Stimulated activated CD4-positive, alpha-beta T cell treated with anti-CD3 and anti-CD28 coated beads, Interleukin-1b, Interleukin-23, amount 100 ng/mL, for 48 hours (primary cell): ENCODE data around the gene ABCG1.
A peak's percentile ranks its signal among the peaks of the same experiment; 100 is the strongest.

Experiments
- DNase-seq: peaks from one replicate; pipeline ENCODE4 v3.0.0-alpha.2; 2020

The ABCG1 gene

DNA sequence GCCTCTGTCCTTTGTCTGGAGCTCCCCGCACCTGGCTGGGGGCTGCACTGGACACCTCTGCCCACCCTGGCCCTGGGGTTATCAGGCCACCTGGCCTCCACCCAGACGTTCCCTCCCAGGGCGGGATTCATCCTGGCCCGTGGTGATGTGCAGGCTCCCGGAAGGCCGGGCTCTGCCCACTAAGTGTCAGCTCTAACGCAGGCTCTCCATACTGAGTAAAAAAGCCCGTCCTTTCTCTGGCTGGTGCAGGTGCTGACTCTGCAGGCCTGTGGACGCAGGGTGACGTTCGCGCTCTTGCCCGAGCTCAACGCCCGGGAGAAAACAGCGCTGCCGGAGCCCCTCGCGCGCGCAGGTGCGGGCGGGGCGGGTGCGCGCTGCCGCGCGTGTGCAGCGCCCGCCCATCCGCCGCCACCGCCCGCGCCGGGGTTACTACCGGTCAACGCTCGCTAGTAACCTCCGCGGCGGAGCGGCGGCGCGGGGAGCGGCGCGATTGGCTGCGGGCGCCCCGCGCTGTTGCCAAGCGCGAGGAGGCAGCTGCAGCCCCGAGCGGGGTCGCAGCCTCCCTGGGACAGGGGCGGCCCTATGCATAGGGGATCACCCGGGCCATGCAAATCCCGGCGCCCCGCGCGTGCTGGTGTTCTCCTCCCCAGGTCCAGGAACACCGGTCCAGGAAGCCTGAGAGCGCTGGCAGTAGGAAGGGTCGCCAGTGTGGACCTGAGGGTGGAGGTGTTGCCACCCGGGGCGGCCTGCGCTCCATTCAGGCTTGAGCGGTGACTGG lies 15.7 kb downstream of the ABCG1 start:
- peak; percentile 84 for DNase-seq

GRCh38 chr21:42235593-42235992 lies 16.7 kb downstream of the ABCG1 start:
- DNase-seq = no peak

DNA sequence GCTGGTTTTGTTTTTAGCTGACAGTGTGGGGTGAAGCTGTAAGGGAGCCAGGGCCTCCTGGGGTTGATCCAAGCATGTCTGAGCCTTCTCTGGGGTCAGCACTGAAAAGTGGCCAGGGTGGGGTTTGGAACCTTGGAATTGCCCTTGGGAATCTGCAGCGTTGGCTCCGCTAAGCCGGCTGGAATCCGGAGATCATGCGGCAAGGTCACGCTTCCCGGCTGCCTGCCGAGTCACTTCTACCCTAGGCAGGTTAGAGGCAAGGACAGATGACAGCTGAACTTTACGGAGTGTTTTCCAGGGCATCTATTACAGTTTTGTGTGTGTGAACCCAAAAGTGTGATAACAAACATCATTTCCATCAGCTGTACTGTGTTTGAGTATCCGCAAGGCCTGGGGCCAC lies 17.1 kb downstream of the ABCG1 start:
- DNase-seq = no peak

- DNase-seq = no peak
Measured at GRCh38 chr21:42236693-42237092, 17.8 kb downstream of the ABCG1 start.

- DNase-seq = no peak
Measured at GRCh38 chr21:42237161-42237560, 18.2 kb downstream of the ABCG1 start.

DNA sequence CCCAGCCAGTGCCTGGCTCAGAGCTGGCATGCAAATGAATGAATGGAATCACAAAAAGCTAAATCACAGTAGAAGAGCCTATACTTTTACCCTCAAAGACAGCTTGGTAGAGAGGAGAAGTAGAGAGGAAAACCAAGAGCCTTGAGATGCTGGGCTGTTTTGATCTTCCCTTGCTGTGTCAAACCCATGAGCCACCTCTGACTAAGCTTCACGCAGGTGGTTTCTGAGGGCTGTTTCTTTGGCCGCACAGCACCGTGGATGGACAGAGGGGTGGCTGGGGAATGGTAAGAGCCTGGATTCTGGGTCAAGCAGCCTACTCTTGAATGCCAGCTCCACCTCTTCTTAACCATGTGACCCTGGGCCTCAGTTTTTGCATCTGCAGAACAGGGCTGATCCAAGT lies 18.6 kb downstream of the ABCG1 start:
- DNase-seq = peak; percentile 50

DNA sequence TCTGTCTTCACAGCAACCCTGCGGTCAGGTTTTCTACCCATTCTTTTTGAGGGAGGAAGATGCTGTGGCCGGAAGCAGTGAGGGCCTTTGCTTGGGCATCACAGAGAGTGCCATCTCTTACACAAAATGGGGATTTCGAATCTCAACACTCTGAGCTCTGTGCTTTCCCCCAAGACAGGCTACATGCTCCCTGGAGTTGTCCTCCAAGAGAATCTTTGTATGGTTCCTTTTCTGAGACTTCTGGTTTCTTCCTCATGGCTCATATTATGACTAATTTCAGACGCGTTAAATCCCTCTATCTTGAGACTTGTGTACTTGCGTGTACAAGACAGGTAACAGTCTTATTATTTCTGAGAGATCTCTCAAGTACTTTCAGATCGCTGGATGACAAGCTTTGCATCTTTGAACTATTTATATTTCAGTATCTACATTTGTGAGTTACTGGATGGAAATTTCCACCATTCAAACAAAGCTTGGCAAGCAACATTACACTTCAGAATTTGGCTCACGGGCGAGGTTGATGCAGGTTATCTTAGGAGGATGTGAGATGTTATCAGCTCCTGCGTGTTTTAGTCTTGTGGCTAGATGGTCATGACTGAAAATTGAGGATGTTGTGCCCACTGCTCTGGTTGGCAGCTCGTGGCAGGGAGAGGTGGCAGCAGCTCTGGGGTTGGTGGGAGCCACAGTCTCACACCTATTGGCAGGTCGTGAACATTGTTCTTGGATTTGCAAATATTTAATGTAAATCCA lies 19.4 kb downstream of the ABCG1 start:
- peak; percentile 51 for DNase-seq

GRCh38 chr21:42239556-42239955 lies 20.6 kb downstream of the ABCG1 start:
- no peak for DNase-seq

- no peak for DNase-seq
Measured at GRCh38 chr21:42239973-42240372, 21.0 kb downstream of the ABCG1 start.

DNA sequence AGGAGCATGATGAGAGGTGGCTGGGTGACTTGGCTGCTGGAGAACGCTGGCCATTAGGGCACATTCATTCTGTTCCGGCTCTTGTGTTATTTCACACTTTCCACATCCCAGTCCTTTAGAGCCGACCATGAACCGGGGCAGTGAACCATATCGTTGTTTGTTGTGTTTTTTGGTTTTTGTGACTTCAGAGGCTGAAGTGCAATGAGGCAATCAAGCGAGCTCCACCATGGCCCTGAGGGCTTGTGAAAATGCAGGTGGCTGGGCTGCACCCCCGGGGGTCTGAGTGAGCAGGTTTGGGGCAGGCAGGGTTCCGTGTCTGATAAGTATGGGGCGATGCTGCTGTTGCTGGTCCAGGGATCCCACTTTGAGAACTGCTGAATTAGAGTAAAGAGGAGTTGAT lies 23.7 kb downstream of the ABCG1 start:
- no peak for DNase-seq

DNA sequence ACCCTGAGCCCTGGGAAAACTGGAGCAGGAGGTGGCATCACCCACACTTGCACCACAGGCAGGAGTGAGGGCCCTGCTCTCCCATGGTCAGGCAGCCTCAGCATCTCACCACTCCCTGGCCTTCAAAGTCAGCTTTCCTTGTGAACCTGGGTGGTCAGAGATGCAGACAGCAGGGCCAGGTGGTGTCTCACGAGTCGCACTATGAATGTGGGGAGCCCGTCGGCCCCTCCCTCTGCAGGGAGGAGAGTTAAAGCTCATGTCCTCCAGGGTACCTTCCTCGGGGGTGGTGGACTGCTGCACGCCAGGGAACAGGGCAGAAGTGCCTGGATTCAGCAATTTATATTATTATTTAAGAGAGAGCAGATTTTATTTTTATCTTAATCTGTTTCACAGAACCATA lies 24.1 kb downstream of the ABCG1 start:
- no peak for DNase-seq

- DNase-seq = no peak
Measured at GRCh38 chr21:42245331-42246193, 26.6 kb downstream of the ABCG1 start.

GRCh38 chr21:42247716-42248115 lies 28.8 kb downstream of the ABCG1 start:
- DNase-seq = no peak

DNA sequence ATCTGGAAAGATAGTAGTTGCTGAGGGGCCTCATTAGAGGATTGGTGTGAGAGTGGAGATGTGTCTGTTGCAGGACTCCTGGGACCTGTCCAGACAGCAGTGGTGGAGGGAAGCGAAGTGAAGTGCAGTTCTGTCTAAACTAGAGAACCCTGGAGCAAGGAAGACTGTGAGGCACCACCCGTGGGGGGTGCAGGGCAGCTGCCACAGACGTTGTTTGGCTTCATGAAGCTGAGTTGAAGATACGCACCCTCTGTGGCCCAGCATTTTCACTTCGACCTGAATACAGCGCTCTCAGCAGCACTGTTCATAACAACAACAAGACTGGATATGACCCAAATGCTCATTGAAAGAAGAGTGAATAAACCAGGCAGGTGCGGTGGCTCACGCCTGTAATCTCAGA lies 29.3 kb downstream of the ABCG1 start:
- DNase-seq = no peak

DNA sequence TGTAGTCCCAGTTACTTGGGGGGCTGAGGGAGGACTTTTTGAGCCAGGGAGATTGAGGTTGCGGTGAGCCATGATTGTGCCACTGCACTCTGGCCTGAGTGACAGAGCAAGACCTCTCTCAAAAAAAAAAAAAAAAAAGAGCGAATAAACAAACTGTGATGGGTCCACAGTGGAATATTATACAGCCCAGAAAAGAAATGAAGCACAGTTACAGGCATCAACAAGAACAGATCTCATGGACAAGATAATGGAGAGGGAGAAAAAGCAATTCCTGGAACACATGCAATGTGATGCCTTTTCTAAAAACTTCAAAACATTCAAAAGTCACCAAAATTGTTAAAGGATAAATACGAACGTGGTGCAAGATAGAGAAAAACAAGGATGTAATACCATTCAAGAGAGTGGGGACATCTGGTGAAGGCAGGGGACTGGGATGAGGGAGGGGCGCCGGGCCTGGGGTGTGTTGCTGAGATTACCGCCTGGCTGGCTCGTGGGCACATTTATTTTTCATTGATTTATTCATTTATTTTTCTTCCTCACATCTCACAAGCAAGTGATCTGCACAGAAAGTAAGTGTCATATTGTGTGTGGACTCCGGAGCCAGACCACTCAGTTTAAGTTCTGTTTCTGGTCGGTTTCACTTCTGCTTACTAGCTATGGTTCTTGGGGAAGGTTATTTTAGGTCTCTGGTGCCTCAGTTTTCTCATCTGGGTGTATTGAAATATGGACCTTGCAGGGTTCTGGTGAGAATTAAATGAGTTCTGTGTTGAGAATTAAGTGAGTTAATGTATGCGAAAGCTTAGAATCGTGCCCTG lies 30.1 kb downstream of the ABCG1 start:
- DNase-seq = no peak

GRCh38 chr21:42250422-42251403 lies 31.8 kb downstream of the ABCG1 start:
- no peak for DNase-seq

DNA sequence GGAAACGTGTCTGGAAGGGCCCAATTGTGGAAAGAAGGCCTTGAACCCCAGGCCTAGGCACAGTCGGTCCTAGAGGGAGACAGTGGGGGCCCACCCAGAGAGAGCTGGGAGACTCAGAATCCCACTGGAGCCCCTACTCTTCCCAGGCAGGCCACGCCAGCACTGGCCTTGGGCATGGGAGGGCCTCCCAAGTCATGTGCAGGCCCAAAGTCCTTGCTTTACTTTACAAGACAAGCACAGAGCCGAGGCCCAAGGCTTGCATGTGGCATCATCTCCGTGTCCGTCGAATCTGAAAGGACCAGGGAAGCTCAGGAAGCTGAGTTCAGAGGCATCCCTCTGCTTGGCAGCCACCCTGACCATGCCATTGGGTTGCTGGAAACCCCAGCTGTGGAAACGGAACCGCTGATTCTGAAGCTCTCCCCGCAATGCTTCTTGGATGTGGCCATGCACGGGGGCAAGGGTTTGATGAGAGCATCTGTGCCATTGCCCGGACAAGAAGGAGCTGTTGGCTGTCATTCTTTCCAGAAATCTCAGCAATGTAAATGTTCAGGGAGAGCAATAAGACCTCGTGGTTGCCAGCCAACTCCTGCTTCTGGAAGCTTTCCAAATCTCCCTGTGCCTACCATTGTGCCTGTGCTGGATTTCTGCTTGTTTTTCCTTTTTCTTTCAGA lies 32.8 kb downstream of the ABCG1 start:
- no peak for DNase-seq

GRCh38 chr21:42252325-42252654 lies 33.4 kb downstream of the ABCG1 start:
- DNase-seq = no peak

DNA sequence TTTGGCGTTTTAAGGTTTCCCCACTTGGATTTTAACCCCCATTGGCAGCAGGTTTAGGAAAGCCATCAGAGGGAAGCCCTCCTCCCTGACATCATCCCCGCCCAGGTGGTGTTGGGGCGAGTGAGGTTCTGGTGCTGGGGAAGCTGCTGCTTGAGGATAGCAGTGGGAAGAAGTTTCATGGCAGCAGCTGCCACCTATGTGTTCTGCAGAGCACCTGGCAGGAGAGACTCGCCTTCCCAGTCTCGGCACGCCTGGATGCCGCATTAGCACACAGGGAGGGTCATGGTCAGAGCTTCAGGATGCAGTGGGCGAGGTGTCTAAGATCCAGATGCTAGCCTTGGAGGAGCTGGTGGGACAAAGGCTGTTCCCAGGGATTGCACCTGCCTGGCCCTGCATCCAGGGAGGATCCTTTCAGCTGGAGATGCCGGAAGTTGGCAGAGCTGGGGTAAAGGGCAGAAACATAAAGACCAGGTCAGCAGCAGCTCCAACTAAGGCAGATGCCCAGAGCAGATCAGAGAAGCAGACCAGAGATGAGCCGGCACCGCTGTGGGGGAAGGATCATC lies 33.9 kb downstream of the ABCG1 start:
- DNase-seq = no peak

- no peak for DNase-seq
Measured at GRCh38 chr21:42253466-42253865, 34.5 kb downstream of the ABCG1 start.

DNA sequence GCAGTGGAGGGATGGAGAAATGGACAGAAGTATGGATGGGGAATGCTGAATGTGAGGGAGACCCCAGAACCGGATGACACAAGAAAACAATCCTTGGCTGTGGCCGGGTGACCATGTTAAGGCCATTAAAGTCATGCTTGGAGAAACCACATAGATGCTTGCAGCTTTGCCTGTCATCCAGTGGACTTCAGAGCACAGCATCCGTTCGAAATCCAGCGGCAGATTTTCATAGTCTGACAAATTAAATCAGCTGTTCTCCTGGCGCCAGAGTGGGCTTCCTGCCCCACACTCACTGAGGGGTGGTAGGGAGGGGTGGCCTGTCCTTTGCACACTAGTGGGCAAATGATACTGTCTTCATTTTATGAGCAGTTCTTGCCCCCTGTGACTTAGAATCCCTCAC lies 35.1 kb downstream of the ABCG1 start:
- no peak for DNase-seq
